Neural progenitor cell (in vitro differentiated cells): ENCODE data around the gene ABCD2.

Experiments
- CTCF ChIP-seq: fragments of 200-600 bp; sonication (generic); IDR thresholded peaks from 2 replicates; pipeline ENCODE4 v1.5.1; 2017; ENCODE audit warnings: antibody characterized with exemption, mild to moderate bottlenecking
- EZH2 ChIP-seq: fragments of 200-600 bp; sonication (generic); IDR thresholded peaks from 2 replicates; pipeline ENCODE4 v1.6.1; 2017; ENCODE audit warnings: antibody characterized with exemption, mild to moderate bottlenecking, moderate library complexity

- TF ChIP-seq CTCF: no peak
- no peak for TF ChIP-seq EZH2
Measured at GRCh38 chr12:39618701-39619100, 902 bp downstream of the ABCD2 start.
